ENCODE results near the gene SORL1.

DNA sequence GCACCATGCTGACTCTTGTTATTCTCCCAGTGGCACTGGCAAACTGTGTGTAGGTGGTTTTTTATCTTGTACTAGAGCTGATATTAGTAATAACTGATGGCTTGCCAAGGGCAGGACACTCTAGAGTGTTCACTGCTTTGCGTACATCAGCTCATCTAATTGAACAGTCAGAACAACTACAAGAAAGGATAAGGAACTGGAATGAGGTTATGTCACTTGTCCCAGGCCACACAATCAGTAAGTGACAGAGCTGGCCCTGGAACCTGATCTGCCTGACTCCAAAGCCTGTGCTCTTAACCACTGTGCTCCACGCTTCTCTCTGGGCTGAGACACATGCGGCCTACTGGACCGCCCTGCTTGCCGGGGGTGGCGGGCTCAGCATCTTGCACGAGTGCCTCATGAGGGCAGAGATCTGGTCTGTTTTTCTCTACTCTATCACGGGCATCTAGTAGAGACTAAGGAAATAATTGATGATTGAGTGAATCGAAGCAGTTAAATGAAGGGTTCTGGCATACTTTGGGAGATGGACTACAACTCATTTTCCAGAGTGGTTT is 156.5 kb downstream of the SORL1 start:
- TF ChIP-seq CTCF (IDR thresholded peaks at IDR 0.05) (no peak), POLR2A (IDR thresholded peaks at IDR 0.05) (no peak)
